ENCODE results near the gene PRPF6. TPM values are rescaled to one million over a fixed set of nuclear protein-coding genes. Genes with fewer than 3 reads are reported as not detected.

Gene PRPF6
- total and polyA plus RNA-seq, 2 donors (not counting 3 experiments of a cell fraction or from before 2014, with no cell fraction given): 35.3 to 67.4 TPM

- ChIA-PET POLR2A (no interaction called here), CTCF (interaction anchor here (0.9 kb wide), 1 partner anchor 8 kb away, joined by 6 read pairs; no protein-coding TSS in a partner anchor)
- Histone ChIP-seq H3K27me3 (ENCODE audit: control insufficient read depth in 2 of 2, insufficient read depth in 2 of 2, low read length in 2 of 2) (no peaks in the 10 kb centered on the region), H3K9me3 (replicated peaks; ENCODE audit: control insufficient read depth, insufficient read depth, low read length) (no peaks in the 10 kb centered on the region), H3K4me2 (ENCODE audit: insufficient read depth, low read length) (no peak overlapping the region), H3K9ac (replicated peaks; ENCODE audit: extremely low read depth, insufficient read depth, low read length) (no peak overlapping the region), H3K4me1 (ENCODE audit: control insufficient read depth, extremely low read depth, insufficient read depth, low read length) (no peaks in the 10 kb centered on the region), H2AFZ (ENCODE audit: low read depth, low read length) (no peak overlapping the region), H3K27ac (ENCODE audit: insufficient read depth, low read depth, low read length) (no peak overlapping the region), H3K36me3 (ENCODE audit: control insufficient read depth in 2 of 2, extremely low read depth in 1 of 2, insufficient read depth in 2 of 2, low read length in 2 of 2) (peaks cover 8 to 45% of the 10 kb centered on the region in 2 experiments), H3K4me3 (replicated peaks in 1 of 3; ENCODE audit: insufficient read depth in 1 of 3, low read depth in 1 of 3, low read length in 3 of 3) (no peak overlapping the region), H4K20me1 (replicated peaks; ENCODE audit: control insufficient read depth, extremely low read depth, insufficient read depth, low read length) (no peaks in the 10 kb centered on the region), H3K79me2 (ENCODE audit: control insufficient read depth, insufficient read depth, low read length) (no peaks in the 10 kb centered on the region), H3K9me1 (replicated peaks; ENCODE audit: control insufficient read depth, extremely low read depth, insufficient read depth, low read length) (no peaks in the 10 kb centered on the region)
- TF ChIP-seq MAX (IDR thresholded peaks at IDR 0.05; ENCODE audit: insufficient read depth, insufficient read length) (no peak), JUN (IDR thresholded peaks at IDR 0.05; ENCODE audit: borderline replicate concordance, insufficient read depth, insufficient read length, low read depth) (no peak)
- BruUV-seq (replicated peaks): no TSS peak
- dilution Hi-C loops (cut with MboI; ENCODE audit: extremely low pct_ligation_motif_present, low sequenced_read_pairs) (no loop called here), intact Hi-C loops (cut with micrococcal nuclease) (no loop called here)
- FAIRE-seq: no peak
- DNase-seq (ENCODE audit: low read depth, low spot score): no peak
Observed at GRCh38 chr20:64030371-64031134, 49.6 kb downstream of the PRPF6 start.

GRCh38 chr20:64031822-64032314 is 50.9 kb downstream of the PRPF6 start:
- no peaks in the 10 kb centered on the region for H3K9me3 ChIP-seq (replicated peaks; ENCODE audit: control insufficient read depth, insufficient read depth, low read length)
- no TSS peak for BruUV-seq (replicated peaks)
- intact Hi-C loops (cut with micrococcal nuclease) (no loop called here), dilution Hi-C loops (cut with MboI; ENCODE audit: extremely low pct_ligation_motif_present, low sequenced_read_pairs) (no loop called here)
- no peak overlapping the region for H3K4me2 ChIP-seq (ENCODE audit: insufficient read depth, low read length)
- no peaks in the 10 kb centered on the region for H4K20me1 ChIP-seq (replicated peaks; ENCODE audit: control insufficient read depth, extremely low read depth, insufficient read depth, low read length)
- peaks cover 4% of the 10 kb centered on the region for H3K4me1 ChIP-seq (ENCODE audit: control insufficient read depth, extremely low read depth, insufficient read depth, low read length)
- no peak overlapping the region for H3K9ac ChIP-seq (replicated peaks; ENCODE audit: extremely low read depth, insufficient read depth, low read length)
- DNase-seq (ENCODE audit: low read depth, low spot score): no peak
- FAIRE-seq: no peak
- peaks cover 8 to 39% of the 10 kb centered on the region in 2 experiments for H3K36me3 ChIP-seq (ENCODE audit: control insufficient read depth in 2 of 2, extremely low read depth in 1 of 2, insufficient read depth in 2 of 2, low read length in 2 of 2)
- H3K27ac ChIP-seq (ENCODE audit: insufficient read depth, low read depth, low read length): no peak overlapping the region
- H3K9me1 ChIP-seq (replicated peaks; ENCODE audit: control insufficient read depth, extremely low read depth, insufficient read depth, low read length): no peaks in the 10 kb centered on the region
- ChIA-PET POLR2A (interaction anchor here (0.6 kb wide), 1 partner anchor 31 kb away, joined by 5 read pairs; no protein-coding TSS in a partner anchor), CTCF (interaction anchor here (1.4 to 1.9 kb wide), 2 partner anchors 25 to 89 kb away, joined by 4 to 6 read pairs; no protein-coding TSS in a partner anchor)
- no peaks in the 10 kb centered on the region for H3K27me3 ChIP-seq (ENCODE audit: control insufficient read depth in 2 of 2, insufficient read depth in 2 of 2, low read length in 2 of 2)
- H3K79me2 ChIP-seq (ENCODE audit: control insufficient read depth, insufficient read depth, low read length): no peaks in the 10 kb centered on the region
- H3K4me3 ChIP-seq (replicated peaks in 1 of 3; ENCODE audit: insufficient read depth in 1 of 3, low read depth in 1 of 3, low read length in 3 of 3): no peak overlapping the region
- TF ChIP-seq CTCF (IDR thresholded peaks at IDR 0.05; ENCODE audit: extremely low read depth in 1 of 2, insufficient read depth in 1 of 2, low read depth in 1 of 2, low read length in 2 of 2): no peak
- TF ChIP-seq POLR2AphosphoS5 (IDR thresholded peaks at IDR 0.05; ENCODE audit: insufficient read depth, low read depth, low read length): no peak
- no peak for TF ChIP-seq EZH2 (IDR thresholded peaks at IDR 0.05; ENCODE audit: borderline replicate concordance, low read depth, low read length, severe bottlenecking)
- TF ChIP-seq FOS (IDR thresholded peaks at IDR 0.05; ENCODE audit: borderline replicate concordance, insufficient read depth, low read length): no peak
- no peak for TF ChIP-seq GATA2 (IDR thresholded peaks at IDR 0.05; ENCODE audit: insufficient read depth, insufficient read length, low read depth, low read length)
- TF ChIP-seq MAX (IDR thresholded peaks at IDR 0.05; ENCODE audit: insufficient read depth, insufficient read length): no peak
- TF ChIP-seq POLR2A (IDR thresholded peaks at IDR 0.05; ENCODE audit: low read depth, low read length): no peak
- TF ChIP-seq MYC (IDR thresholded peaks at IDR 0.05; ENCODE audit: low read depth, low read length): no peak
- TF ChIP-seq JUN (IDR thresholded peaks at IDR 0.05; ENCODE audit: borderline replicate concordance, insufficient read depth, insufficient read length, low read depth): no peak
- no peak overlapping the region for H2AFZ ChIP-seq (ENCODE audit: low read depth, low read length)
